HCEC 1CT (cell line): ENCODE measurements around the gene DOCK3.
"Not testable (repeated sequence)": the region's sequence is repeated elsewhere in the genome, so short reads cannot be mapped to it uniquely, and the experiment has no call there.

Experiments used
- DNase-seq: peaks from one replicate; pipeline ENCODE4 v3.0.0-alpha.2; 2017

The DOCK3 gene

DNA sequence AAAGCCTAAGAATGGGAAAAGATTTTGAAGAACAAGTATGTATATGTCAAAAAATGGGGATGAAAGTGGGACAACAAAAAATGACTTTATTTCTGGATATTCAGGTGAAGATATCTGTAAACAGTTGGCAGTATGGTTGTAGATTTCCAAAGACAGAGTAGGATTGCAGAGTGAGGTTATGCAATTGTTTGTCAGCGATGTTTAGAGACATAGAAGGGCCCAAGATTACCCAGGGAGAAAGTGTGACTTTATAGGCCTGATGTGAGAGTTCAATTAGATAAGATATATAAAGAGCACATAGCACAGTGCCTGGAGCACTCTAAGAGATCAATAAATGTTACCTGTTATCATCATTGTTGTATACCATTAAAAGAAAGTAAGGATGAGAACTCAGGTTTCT lies 319.8 kb downstream of the DOCK3 start:
- no peak for DNase-seq

DNA sequence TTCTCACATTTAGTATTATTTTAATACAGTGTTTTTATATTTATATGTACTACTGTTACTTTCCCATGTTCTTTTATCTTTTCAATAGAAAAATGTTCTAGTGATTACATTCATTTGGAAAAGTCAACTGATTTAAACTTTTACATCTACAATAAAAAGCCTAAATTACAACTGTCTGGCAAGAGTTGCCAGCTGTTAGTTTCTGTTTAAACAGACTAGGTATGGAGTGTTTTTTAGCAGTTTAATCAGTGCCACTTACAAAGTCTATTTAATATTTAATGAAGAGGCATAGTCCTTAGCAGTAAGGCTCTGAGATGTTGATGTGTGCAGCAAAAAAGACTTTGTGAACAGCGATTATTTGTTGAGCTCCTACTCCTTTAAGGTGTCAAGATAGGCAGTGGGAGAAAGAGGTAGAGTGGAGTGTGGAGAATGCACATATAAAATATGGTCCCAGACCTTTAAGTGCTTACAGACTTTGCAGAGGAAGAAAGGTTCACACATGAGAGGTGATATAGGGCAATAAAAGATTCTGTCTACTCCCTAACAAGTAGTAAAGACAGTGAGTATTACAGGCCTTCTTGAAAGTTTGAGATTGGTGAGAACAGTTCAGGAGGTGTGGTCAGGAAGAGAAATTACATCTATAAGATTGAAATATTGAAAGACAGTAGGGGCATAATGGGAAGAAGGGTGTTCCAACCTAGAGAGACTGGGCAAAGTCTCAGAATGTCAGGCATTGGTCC lies 320.5 kb downstream of the DOCK3 start:
- DNase-seq: no peak

DNA sequence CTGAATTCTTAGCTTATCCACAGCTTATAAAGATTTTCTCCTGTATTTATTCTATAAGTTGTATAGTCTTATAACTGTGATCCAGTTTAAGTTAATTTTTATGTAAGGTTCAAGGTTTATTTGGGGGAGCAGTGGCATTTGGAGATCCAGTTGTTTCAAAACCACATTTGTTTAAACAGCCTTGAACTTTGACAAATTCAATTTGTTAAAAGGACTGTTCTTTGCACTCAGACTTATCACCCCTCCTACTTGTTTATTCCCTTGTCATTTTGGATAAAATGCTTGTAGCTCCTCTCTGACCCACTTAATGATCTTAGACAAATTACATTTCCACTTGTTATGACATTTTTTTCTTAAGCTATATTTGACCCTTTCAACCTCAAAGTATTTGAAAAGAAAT lies 327.8 kb downstream of the DOCK3 start:
- no peak for DNase-seq

DNA sequence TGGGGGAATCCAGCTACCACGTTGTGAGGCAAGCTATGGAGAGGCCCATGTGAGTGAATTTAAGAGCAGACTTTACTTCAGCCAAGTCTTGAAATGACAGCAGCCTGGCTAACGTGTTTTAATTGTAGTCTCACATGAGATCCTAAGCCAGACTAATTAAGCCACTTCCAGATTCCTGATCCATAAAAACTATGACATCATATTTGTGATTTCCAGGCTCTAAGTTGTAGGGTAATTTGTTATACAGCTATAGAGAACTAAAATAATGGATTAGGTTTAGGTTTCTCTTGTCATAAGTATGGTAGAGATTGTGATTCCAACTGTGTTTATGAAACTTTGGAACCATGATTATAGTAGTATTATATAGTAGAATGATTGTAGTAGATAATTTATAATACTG lies 329.5 kb downstream of the DOCK3 start:
- DNase-seq: no peak

DNA sequence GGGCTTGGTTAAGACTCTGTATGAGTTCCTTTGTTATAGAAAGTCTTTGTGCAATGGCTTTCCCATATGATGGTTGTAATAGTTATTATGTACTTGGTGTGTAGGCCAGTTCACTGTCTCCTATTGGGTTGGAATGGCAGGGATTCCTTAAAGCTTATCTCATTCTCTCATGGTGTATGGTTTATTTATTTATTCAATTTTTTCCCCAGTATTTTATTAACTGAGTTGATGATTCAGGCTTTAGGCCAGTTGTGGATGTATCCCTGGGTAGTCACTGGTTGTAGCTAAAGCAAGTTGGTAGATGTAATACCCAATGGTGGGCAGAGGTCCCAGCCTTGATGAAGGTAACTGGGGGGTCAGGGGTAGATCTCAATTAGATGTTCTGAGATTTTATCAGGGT lies 349.4 kb downstream of the DOCK3 start:
- DNase-seq: no peak

DNA sequence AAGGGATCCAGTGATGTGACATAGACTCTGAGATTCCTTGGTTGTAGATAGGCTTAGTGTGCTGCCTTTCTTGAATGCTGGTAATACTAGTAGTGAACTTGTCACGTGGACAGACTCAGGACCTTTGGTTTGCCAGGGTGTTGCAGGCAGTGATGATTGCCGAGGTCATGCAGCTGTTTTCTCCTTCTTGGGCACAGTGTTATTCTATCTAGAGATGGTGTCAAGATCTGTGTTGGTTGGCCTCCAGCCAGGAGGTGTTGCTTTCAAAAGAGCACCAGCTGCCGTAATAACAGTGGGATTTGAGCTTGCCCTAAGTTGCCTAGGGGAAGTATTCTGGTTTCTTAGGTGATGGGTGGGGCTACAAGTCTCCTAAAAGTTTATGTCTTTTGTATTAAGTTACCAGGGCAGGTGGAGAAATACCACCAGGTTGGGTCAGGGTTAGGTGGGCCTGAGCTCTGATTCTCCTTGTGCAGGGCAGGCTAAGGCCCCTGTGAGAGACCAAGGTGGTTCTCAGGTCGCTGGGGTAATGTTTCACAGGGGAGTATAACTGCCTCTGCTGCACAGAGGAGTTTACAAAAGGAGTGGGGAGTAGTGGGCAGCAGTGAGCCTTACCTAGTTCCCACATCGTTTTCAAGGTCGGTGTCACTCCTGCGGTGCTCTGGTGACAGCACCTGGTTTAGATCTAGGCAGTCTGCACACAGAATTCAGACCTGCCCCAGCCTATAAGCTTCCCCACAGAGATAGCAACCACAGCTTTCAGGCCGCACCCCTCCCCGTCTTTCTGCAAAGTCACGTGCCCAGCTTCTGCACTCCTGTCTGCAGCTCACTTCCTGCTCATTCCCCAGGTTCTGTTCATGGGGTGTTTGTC lies 350.3 kb downstream of the DOCK3 start:
- no peak for DNase-seq

DNA sequence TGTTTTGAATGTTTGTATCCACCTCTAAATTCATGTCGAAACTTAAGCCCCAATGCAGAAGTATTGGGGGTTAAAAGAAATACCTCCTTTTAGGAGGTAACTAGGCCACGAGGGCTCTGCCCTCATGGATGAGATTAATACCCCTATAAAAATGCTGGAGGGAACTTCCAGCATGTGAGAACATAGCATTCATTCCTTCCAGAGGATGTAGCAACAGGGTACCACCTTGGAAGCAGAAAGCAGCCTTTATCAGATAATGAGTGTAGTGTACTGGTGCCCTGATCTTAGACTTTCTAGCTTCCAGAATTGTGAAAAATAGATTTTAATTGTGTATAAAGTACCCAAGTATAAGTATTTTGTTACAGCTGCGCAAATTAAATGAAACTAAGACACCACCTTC lies 356.9 kb downstream of the DOCK3 start:
- no peak for DNase-seq

DNA sequence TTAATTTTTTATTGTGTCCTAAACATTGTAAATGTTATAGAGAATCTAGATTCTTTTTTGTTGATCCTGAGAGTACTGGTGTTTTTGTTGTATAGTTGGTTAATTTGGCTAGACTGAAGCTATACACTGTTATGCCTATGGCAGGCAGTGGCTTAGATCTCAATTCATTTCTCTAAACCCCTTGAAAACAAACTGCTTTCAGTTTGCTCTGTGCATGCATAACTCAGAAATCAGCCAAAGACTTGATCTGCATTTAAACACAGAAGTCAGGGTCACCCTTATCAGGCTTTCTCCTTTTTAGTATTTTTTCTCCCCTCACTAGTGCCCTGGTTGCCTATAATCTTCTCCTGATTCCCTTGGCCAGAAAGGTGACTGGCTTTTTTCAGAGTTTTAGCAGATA lies 360.9 kb downstream of the DOCK3 start:
- no peak for DNase-seq

DNA sequence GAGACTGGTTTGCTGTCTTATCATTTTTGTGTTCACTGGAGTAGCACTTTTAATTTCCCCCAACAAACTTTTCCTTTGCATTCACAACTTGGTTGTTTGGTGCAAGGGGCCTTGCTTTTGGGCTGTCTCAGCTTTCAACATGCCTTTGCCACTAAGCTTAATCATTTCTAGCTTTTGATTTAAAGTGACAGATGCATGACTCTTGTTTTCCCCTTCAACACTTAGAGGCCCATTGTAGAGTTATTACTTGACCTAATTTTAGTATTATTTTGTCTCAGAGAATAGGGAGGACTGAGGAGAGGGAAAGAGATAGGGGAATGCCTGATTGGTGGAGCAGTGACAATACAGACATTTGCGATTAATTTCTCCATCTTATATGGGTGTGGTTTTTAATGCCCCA lies 370.3 kb downstream of the DOCK3 start:
- no peak for DNase-seq

DNA sequence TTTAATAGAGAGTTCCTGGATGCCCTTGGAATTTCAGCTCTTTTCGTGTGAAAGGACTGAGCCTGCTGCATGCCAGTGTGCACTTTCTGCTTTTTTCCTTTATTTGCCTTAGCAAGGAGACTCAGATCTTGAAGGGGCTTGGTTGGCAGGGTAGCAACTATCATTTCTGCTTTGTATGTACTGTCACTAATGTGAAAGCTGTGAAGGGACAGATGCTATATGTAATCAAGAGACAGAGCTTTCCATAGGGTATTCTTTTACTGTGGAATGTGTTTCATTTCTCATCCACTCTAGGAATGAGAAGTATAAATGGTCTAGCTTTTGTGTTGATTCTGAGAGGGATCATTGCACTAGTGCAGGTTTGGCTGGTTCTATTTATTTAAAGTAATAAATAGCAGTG lies 377.8 kb downstream of the DOCK3 start:
- no peak for DNase-seq

DNA sequence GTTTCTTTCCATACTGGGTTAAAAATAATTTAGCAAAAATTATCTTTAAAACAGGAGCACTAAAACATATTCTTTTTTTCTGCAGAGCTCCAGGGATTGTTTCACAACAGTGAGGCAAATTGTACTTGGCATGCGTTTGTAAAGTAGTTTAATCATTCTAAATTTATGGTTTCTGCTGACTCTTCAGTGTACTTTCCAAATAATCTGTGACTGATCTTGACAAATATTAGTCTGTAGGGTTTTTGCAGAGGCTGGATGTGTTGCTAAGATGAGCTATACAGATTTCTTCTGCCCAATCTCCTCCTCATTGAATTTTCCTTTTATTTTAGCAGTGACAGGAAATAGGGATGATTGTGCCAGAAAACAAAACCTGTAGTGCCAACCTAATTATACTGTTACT lies 382.4 kb downstream of the DOCK3 start:
- no peak for DNase-seq

DNA sequence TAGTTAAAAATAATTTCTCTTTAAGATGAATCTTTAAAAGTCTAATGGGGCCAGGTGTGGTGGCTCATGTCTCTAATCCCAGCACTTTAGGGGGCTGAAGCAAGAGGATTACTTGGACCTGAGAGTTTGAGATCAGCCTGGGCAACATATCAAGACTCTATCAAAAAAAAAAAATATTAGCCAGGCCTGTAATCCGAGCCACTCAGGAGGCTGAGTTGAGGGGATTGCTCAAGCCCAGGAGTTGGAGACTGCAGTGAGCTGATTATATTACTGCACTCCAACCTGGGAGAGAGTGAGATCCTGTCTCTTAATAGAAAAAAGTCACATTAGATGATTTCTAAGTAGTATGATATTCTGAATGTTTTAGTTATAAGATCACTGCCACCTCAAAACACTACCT lies 388.3 kb downstream of the DOCK3 start:
- no peak for DNase-seq

DNA sequence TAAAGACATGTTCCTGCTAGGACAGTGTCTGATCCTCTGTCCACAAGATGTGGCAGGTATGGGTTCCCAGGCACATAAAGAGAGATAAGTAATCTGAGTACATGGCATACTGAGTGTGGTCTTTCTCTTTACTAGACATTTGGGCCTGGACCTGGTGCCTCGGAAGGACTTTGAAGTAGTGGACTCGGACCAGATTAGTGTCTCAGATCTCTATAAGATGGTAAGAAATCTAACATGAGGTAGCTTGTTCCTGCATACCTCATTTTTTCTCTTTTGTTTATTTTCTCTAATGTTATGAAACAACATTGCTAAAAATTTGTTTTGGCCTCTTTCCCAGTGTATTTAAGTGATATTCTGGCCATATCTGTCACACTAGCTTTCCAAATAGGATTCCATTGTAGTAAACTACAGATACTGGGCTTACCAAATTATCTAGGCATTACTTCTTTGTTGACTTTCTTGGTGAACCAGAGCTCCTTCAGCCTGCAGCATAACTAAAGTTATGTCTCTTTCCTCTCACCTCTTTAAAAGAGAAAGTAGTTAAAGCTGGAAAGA lies 400.6 kb downstream of the DOCK3 start:
- DNase-seq: no peak

DNA sequence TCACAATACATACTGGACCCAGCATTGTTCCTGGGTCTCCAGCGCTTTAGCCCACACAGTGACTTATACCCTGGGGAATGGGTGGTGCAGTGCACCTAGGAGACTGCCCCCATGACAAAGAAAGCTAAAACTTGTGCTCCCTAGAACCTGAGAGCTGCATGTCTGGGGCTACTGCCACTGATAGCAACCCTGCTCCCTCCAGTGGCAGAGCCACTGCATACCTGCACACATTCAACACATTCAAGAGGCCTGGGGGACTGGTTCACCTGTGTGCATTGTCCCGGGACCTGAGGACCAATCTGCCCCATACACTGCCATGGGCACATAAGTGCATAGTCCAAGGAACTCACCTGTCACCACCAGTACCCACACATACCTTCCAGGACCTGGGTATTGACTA lies 407.6 kb downstream of the DOCK3 start:
- DNase-seq: no peak

DNA sequence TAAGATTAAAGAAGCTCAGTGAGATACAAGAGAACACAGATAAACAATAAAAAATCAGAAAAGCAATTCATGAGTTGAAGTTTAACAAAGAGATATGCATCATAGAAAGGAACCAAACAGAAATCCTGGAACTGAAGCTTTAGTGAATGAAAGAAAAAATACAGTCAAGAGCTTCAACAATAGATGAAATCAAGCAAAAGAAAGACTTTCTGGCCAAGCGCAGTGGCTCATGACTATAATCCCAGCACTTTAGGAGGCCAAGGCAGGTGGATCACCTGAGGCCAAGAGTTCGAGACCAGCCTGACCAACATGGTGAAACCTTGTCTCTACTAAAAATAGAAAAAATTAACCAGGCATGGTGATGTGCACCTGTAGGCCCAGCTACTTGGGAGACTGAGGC lies 408.8 kb downstream of the DOCK3 start:
- DNase-seq: no peak

DNA sequence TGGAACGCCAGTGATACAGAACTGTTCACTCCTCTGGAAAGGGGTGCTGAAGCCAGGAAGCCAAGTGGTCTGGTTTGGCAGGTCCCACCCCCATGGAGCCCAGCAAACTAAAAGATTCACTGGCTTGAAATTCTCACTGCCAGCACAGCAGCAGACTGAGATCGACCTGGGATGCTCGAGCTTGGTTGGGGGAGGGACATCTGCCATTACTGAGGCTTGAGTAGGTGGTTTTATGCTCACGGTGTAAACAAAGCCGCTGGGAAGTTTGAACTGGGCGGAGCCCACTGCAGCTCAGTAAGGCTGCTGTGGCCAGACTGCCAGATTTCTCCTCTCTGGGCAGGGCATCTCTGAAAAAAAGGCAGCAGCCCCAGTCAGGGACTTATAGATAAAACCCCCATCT lies 417.4 kb downstream of the DOCK3 start:
- not testable (repeated sequence) for DNase-seq

DNA sequence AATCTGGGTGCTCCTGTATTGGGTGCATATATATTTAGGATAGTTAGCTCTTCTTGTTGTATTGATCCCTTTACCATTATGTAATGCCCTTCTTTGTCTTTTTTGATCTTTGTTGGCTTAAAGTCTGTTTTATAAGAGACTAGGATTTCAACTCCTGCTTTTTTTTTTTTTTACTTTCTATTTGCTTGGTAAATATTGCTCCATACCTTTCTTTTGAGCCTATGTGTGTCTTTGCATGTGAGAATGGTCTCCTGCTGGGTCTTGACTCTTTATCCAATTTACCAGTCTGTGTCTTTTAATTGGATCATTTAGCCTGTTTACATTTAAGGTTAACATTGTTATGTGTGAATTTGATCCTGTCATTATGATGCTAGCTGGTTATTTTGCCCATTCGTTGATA lies 420.1 kb downstream of the DOCK3 start:
- DNase-seq: not testable (repeated sequence)

DNA sequence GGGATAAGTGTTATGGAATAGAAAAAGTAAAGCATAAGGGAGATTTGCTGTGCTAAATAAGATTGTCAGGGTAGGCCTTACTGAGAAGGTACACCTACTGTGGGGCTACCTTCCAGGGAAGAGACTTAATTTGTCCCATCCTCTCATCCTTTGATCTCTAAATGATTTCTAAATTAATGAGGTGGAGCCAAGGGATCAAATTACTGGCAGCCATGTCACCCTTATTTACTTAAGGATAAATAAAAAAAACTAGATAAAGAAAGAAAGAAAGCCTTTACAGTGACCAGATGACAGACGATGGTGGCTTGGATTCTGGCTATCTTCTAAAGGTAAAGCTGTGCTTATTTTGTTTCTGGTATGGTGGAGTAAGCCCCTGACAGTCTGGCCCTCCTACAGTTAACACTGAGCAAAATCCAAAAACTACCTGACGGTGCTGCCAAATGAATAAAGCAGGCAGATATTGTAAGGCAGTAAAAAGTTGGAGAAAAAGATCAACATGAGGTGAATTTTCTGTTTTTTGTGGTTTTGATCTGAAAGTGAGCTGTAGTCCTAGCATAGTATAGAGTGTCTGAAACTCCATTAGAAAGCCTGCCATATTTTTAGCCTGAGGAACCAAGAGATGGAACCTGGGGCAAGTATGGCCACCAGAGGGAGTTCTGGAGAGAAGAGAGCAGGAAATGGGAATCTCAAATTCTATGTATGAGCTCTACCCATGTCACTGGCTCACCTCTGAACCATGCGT lies 425.2 kb downstream of the DOCK3 start:
- DNase-seq: peak; percentile 40

DNA sequence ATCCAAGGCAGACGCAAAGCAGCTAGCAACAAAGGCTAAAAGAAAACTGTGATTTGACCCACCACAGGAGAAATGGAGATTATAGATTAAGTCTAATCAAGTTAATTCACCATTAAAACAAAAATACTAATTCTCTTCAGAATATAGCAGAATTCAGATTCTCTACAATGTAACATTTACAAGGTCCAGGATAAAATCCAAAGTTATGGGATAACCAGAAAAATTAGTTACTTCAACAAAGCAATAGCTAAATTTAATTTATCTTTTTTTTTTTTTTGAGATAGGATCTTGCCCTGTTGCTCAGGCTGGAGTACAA lies 425.8 kb downstream of the DOCK3 start:
- no peak for DNase-seq

DNA sequence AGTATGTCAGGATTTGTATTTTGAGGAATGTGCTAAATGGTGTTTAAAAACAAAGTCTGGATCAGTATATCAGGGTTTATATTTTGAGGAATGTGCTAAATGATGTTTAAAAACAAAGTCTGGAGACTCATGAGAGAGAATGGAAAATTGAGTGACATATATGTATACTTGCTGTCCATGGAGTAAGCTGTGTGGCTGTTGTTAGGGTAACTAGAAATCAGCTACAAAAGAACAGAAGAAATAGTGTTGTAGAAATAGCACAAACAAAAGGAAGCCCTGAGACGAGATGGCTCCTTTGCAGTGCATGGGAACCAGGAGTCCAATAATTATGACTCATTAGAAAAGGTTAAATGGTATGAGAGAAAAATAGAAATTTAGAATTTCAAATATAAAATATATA lies 427.7 kb downstream of the DOCK3 start:
- no peak for DNase-seq

DNA sequence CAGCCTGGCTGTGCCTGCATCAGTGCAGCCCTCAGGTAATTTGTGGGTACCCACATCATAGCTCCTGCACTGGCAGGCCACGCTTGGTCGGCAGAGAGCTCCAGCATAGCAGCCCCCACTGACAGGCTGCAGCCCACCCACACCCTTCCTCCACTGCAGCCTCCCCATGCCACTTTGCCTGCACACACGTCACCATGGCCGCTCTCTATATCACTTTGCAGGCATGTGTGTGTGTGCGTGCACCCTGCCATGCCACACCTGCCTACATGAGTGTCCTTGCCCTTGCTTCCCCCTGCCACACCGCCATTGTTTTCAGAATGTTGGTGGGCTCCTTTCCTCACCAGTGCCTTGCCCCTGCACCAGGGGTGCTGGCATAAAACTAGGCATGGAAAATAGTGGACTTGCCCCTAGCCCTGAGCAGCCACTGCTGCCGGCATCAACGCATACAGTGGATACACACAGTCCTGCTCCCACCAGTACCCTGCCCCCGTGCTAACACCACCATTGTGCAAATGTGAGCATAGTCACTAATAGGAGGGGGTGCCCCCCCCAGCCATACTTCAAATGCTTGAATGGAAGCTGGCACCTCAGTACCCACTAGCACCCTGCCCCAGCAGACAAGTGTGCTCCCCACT lies 431.6 kb downstream of the DOCK3 start:
- DNase-seq: no peak

DNA sequence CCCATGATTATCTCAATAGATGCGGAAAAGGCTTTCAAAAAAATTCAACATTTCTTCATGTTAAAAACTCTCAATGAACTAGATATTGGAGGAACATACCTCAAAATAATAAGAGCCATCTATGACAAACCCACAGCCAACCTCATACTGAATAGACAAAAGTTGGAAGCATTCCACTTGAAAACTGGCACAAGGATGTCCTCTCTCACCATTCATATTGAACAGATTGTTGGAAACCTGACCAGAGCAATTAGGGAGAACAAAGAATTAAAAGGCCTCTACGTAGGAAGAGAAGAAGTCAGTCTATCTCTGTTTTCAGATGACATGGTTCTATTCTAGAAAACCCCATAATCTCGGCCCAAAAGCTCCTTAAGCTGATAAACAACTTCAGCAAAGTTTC lies 435.9 kb downstream of the DOCK3 start:
- DNase-seq: no peak

DNA sequence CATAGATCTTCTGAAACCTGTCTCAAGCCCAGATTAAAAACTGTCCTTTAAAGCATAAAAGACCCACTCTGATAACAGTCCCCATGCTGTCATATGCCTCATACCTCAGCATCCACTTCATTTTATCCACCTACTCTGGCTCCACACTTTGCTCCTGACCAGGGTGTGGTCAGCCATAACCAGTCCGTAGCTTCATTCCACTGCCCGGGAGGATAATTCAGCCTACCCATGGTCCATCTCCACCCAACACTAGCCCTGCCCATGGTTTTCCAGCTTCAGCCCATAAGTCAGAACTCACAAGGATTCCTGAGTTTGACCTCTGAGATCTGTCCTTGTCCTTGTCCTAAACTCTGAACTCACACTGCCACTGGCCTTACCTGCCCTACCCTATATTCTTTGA lies 448.2 kb downstream of the DOCK3 start:
- DNase-seq: no peak
